ENCODE measurements around the gene KRTAP10-12. TPM values are rescaled to one million over a fixed set of nuclear protein-coding genes. Genes with fewer than 3 reads are reported as not detected.

The KRTAP10-12 gene
- total and polyA plus RNA-seq, 7 experiments from 2014 or later: not detected

GRCh38 chr21:44708866-44709425, 12.0 kb downstream of the KRTAP10-12 start:
- ChIA-PET POLR2A (interaction anchor here (1.3 to 1.4 kb wide), 2 partner anchors 51 to 90 kb away, joined by 3 to 4 read pairs; partner anchors contain the start of gene KRTAP12-3), CTCF (no interaction called here)
- no peak for ATAC-seq
- no peak overlapping the region for H3K27ac ChIP-seq (ENCODE audit: low read depth, low read length)
- H3K36me3 ChIP-seq (ENCODE audit: control insufficient read depth in 2 of 3, insufficient read depth in 3 of 3, low read length in 3 of 3): peaks cover 0 to 3% (median 0%) of the 10 kb centered on the region in 3 experiments
- Mint-ChIP-seq H3K4me3 (peak overlapping the region in 8 of 10 donors; percentile 66 to 82 (median 73)), H3K27ac (peak overlapping the region in 2 of 9 donors; percentile 23 to 38), H3K4me1 (peaks cover 6 to 44% (median 26%) of the 10 kb centered on the region in 7 donors), H3K9me3 (peaks cover 0 to 24% (median 14%) of the 10 kb centered on the region in 11 donors), H3K27me3 (peaks cover 69 to 93% (median 78%) of the 10 kb centered on the region in 5 donors), H3K36me3 (peaks cover 0 to 11% (median 3%) of the 10 kb centered on the region in 5 donors)
- no peak for DNase-seq
- intact Hi-C loops (cut with micrococcal nuclease): loop anchor here (1.0 to 2.0 kb wide), 2 partner anchors 16 to 52 kb away; partner anchors contain the start of gene KRTAP12-3 (in 1 of the 2)
- no peak overlapping the region for H3K4me3 ChIP-seq (ENCODE audit: low read length)
- peaks cover 0 to 17% (median 4%) of the 10 kb centered on the region in 3 experiments for H3K9me3 ChIP-seq (ENCODE audit: control insufficient read depth in 2 of 3, low read length in 3 of 3)
- peaks cover 25 to 34% of the 10 kb centered on the region in 2 donors for H3K4me1 ChIP-seq (ENCODE audit: control insufficient read depth in 2 of 2, insufficient read depth in 2 of 2, low read length in 2 of 2)
- peaks cover 8 to 32% of the 10 kb centered on the region in 2 donors for H3K27me3 ChIP-seq (ENCODE audit: control insufficient read depth in 2 of 2, insufficient read depth in 2 of 2, low read length in 2 of 2)

- Histone ChIP-seq H3K9me3 (ENCODE audit: control insufficient read depth in 2 of 3, low read length in 3 of 3) (peaks cover 0 to 11% (median 4%) of the 10 kb centered on the region in 3 experiments), H3K36me3 (ENCODE audit: control insufficient read depth in 2 of 3, insufficient read depth in 3 of 3, low read length in 3 of 3) (peaks cover 0 to 3% (median 0%) of the 10 kb centered on the region in 3 experiments), H3K27me3 (ENCODE audit: control insufficient read depth in 2 of 2, insufficient read depth in 2 of 2, low read length in 2 of 2) (peaks cover 8 to 32% of the 10 kb centered on the region in 2 donors), H3K27ac (ENCODE audit: low read depth, low read length) (no peak overlapping the region), H3K4me1 (ENCODE audit: control insufficient read depth in 2 of 2, insufficient read depth in 2 of 2, low read length in 2 of 2) (peaks cover 25 to 34% of the 10 kb centered on the region in 2 donors), H3K4me3 (ENCODE audit: low read length) (peak overlapping the region; percentile 20)
- ChIA-PET CTCF (no interaction called here), POLR2A (interaction anchor here (1.1 to 1.4 kb wide), 3 partner anchors 52 to 199 kb away, joined by 3 to 4 read pairs (median 3); partner anchors contain the start of gene KRTAP12-3)
- intact Hi-C loops (cut with micrococcal nuclease): loop anchor here (1.0 to 5.0 kb wide), 4 partner anchors 15 to 127 kb away; partner anchors contain the start of genes KRTAP10-5 (in 1 of the 2) and KRTAP12-3 (in 1 of the 2)
- DNase-seq: peak in 2 of 9 donors; percentile 13 to 32
- ATAC-seq: peak; percentile 58
- Mint-ChIP-seq H3K9me3 (peaks cover 0 to 19% (median 14%) of the 10 kb centered on the region in 11 donors), H3K4me3 (peak overlapping the region; percentile 39 to 82 (median 72)), H3K36me3 (peaks cover 0 to 13% (median 3%) of the 10 kb centered on the region in 5 donors), H3K27ac (peak overlapping the region in 2 of 9 donors; percentile 9 to 23), H3K4me1 (peaks cover 9 to 46% (median 27%) of the 10 kb centered on the region in 7 donors), H3K27me3 (peaks cover 70 to 93% (median 79%) of the 10 kb centered on the region in 5 donors)
Measured at GRCh38 chr21:44709426-44710293, 12.7 kb downstream of the KRTAP10-12 start.

GRCh38 chr21:44710294-44710665, 13.3 kb downstream of the KRTAP10-12 start:
- Histone ChIP-seq H3K36me3 (ENCODE audit: control insufficient read depth in 2 of 3, insufficient read depth in 3 of 3, low read length in 3 of 3) (peaks cover 0 to 3% (median 0%) of the 10 kb centered on the region in 3 experiments), H3K4me3 (ENCODE audit: low read length) (no peak overlapping the region), H3K4me1 (ENCODE audit: control insufficient read depth in 2 of 2, insufficient read depth in 2 of 2, low read length in 2 of 2) (peaks cover 25 to 34% of the 10 kb centered on the region in 2 donors), H3K27me3 (ENCODE audit: control insufficient read depth in 2 of 2, insufficient read depth in 2 of 2, low read length in 2 of 2) (peaks cover 8 to 32% of the 10 kb centered on the region in 2 donors), H3K9me3 (ENCODE audit: control insufficient read depth in 2 of 3, low read length in 3 of 3) (peaks cover 0 to 10% (median 4%) of the 10 kb centered on the region in 3 experiments), H3K27ac (ENCODE audit: low read depth, low read length) (no peak overlapping the region)
- peaks cover 11 to 52% (median 27%) of the 10 kb centered on the region in 7 donors for H3K4me1 Mint-ChIP-seq
- H3K27ac Mint-ChIP-seq: no peak overlapping the region
- ATAC-seq (no peak), DNase-seq (no peak)
- CTCF ChIA-PET: no interaction called here
- peaks cover 0 to 16% (median 10%) of the 10 kb centered on the region in 11 donors for H3K9me3 Mint-ChIP-seq
- H3K27me3 Mint-ChIP-seq: peaks cover 67 to 93% (median 77%) of the 10 kb centered on the region in 5 donors
- intact Hi-C loops (cut with micrococcal nuclease): loop anchor here in 1 of 2 donors (5.0 kb wide), 2 partner anchors 93 to 128 kb away; partner anchors contain the start of gene KRTAP10-5
- peak overlapping the region in 9 of 10 donors; percentile 31 to 80 (median 72) for H3K4me3 Mint-ChIP-seq
- peaks cover 0 to 10% (median 0%) of the 10 kb centered on the region in 5 donors for H3K36me3 Mint-ChIP-seq
- POLR2A ChIA-PET: interaction anchor here (1.1 to 1.4 kb wide), 3 partner anchors 53 to 199 kb away, joined by 3 to 4 read pairs (median 3); partner anchors contain the start of gene KRTAP12-3

- Mint-ChIP-seq H3K4me3 (peak overlapping the region in 9 of 10 donors; percentile 38 to 80 (median 73)), H3K4me1 (peaks cover 11 to 52% (median 27%) of the 10 kb centered on the region in 7 donors), H3K36me3 (peaks cover 0 to 10% (median 3%) of the 10 kb centered on the region in 5 donors), H3K9me3 (peaks cover 0 to 13% (median 7%) of the 10 kb centered on the region in 11 donors), H3K27me3 (peaks cover 63 to 95% (median 74%) of the 10 kb centered on the region in 5 donors), H3K27ac (peak overlapping the region in 2 of 9 donors; percentile 18 to 62)
- H3K27ac ChIP-seq (ENCODE audit: low read depth, low read length): no peak overlapping the region
- H3K36me3 ChIP-seq (ENCODE audit: control insufficient read depth in 2 of 3, insufficient read depth in 3 of 3, low read length in 3 of 3): peaks cover 0 to 3% (median 0%) of the 10 kb centered on the region in 3 experiments
- intact Hi-C loops (cut with micrococcal nuclease): loop anchor here in 1 of 2 donors (5.0 kb wide), 2 partner anchors 94 to 129 kb away; partner anchors contain the start of gene KRTAP10-5
- ATAC-seq (no peak), DNase-seq (no peak)
- ChIA-PET CTCF (no interaction called here), POLR2A (interaction anchor here (0.6 to 1.1 kb wide), 2 partner anchors 14 to 200 kb away, joined by 3 to 4 read pairs; no protein-coding TSS in a partner anchor)
- peaks cover 8 to 32% of the 10 kb centered on the region in 2 donors for H3K27me3 ChIP-seq (ENCODE audit: control insufficient read depth in 2 of 2, insufficient read depth in 2 of 2, low read length in 2 of 2)
- H3K4me1 ChIP-seq (ENCODE audit: control insufficient read depth in 2 of 2, insufficient read depth in 2 of 2, low read length in 2 of 2): peaks cover 25 to 34% of the 10 kb centered on the region in 2 donors
- H3K4me3 ChIP-seq (ENCODE audit: low read length): peak overlapping the region; percentile 5
- H3K9me3 ChIP-seq (ENCODE audit: control insufficient read depth in 2 of 3, low read length in 3 of 3): peaks cover 0 to 9% (median 4%) of the 10 kb centered on the region in 3 experiments
Measured at GRCh38 chr21:44710756-44711326, 13.9 kb downstream of the KRTAP10-12 start.

- Mint-ChIP-seq H3K9me3 (peaks cover 0 to 12% (median 6%) of the 10 kb centered on the region in 11 donors), H3K27me3 (peaks cover 56 to 92% (median 67%) of the 10 kb centered on the region in 5 donors), H3K4me3 (peak within 1 kb of the TSS in 9 of 10 donors; percentile 38 to 80 (median 73)), H3K4me1 (peaks cover 13 to 52% (median 27%) of the 10 kb centered on the region in 7 donors), H3K27ac (peak within 1 kb of the TSS in 2 of 9 donors; percentile 18 to 62), H3K36me3 (peaks cover 0 to 9% (median 5%) of the 10 kb centered on the region in 5 donors)
- ChIA-PET POLR2A (interaction anchor here (0.6 kb wide), 1 partner anchor 14 kb away, joined by 4 read pairs; no protein-coding TSS in a partner anchor), CTCF (interaction anchor here (1.1 kb wide), 1 partner anchor 31 kb away, joined by 4 read pairs; no protein-coding TSS in a partner anchor)
- H3K4me3 ChIP-seq (ENCODE audit: low read length): peak within 1 kb of the TSS; percentile 5
- no peak for ATAC-seq
- no peaks in the 10 kb centered on the region for H3K36me3 ChIP-seq (ENCODE audit: control insufficient read depth in 2 of 3, insufficient read depth in 3 of 3, low read length in 3 of 3)
- DNase-seq: no peak
- peaks cover 25 to 34% of the 10 kb centered on the region in 2 donors for H3K4me1 ChIP-seq (ENCODE audit: control insufficient read depth in 2 of 2, insufficient read depth in 2 of 2, low read length in 2 of 2)
- peaks cover 8 to 26% of the 10 kb centered on the region in 2 donors for H3K27me3 ChIP-seq (ENCODE audit: control insufficient read depth in 2 of 2, insufficient read depth in 2 of 2, low read length in 2 of 2)
- intact Hi-C loops (cut with micrococcal nuclease): loop anchor here in 1 of 2 donors (5.0 kb wide), 2 partner anchors 94 to 129 kb away; partner anchors contain the start of gene KRTAP10-5
- H3K9me3 ChIP-seq (ENCODE audit: control insufficient read depth in 2 of 3, low read length in 3 of 3): peaks cover 0 to 2% (median 0%) of the 10 kb centered on the region in 3 experiments
- no peak within 1 kb of the TSS for H3K27ac ChIP-seq (ENCODE audit: low read depth, low read length)
Measured at GRCh38 chr21:44711327-44712202, 14.6 kb downstream of the KRTAP10-12 start, which contains the start of gene TSPEAR. Gene TSPEAR (minus strand): TSS chr21:44711572. CDS start chr21:44711514, 58 bp downstream.
